GM21423 (cell line): ENCODE data around the gene GNAQ.
"Not testable (repeated sequence)": the region's sequence is repeated elsewhere in the genome, so short reads cannot be mapped to it uniquely, and the experiment has no call there.

Experiments used
- ATAC-seq: cut with Tn5 transposase; IDR thresholded peaks from one replicate; pipeline ENCODE4 v1.9.1; 2021; ENCODE audit warnings: mild to moderate bottlenecking, moderate library complexity; ENCODE audit not compliant: unreplicated experiment

GNAQ gene

GRCh38 chr9:78031444-78031892 lies at the start of gene GNAQ:
GNAQ (minus strand) TSS chr9:78031811; CDS start chr9:78031235, 576 bp downstream.
- no peak for ATAC-seq

GRCh38 chr9:78074385-78075291 lies 43.0 kb upstream of the GNAQ start:
- no peak for ATAC-seq

GRCh38 chr9:78073722-78074121 lies 42.1 kb upstream of the GNAQ start:
- ATAC-seq = no peak

- ATAC-seq = no peak
These were observed 41.1 kb upstream of the GNAQ start for GRCh38 chr9:78072586-78073199.

- ATAC-seq = no peak
These were observed 38.9 kb upstream of the GNAQ start for GRCh38 chr9:78070521-78070920.

GRCh38 chr9:78064075-78064474 lies 32.5 kb upstream of the GNAQ start:
- ATAC-seq = no peak

- ATAC-seq = no peak
These were observed 31.1 kb upstream of the GNAQ start for GRCh38 chr9:78062710-78063109.

- not testable (repeated sequence) for ATAC-seq
These were observed 22.6 kb upstream of the GNAQ start for GRCh38 chr9:78054218-78054617.

GRCh38 chr9:78053627-78054026 lies 22.0 kb upstream of the GNAQ start:
- no peak for ATAC-seq

- no peak for ATAC-seq
These were observed 18.8 kb upstream of the GNAQ start for GRCh38 chr9:78050421-78050820.

GRCh38 chr9:78049484-78049883 lies 17.9 kb upstream of the GNAQ start:
- no peak for ATAC-seq

- ATAC-seq = no peak
These were observed 15.5 kb upstream of the GNAQ start for GRCh38 chr9:78047106-78047505.

GRCh38 chr9:78046112-78046511 lies 14.5 kb upstream of the GNAQ start:
- ATAC-seq = no peak

- no peak for ATAC-seq
These were observed 13.3 kb upstream of the GNAQ start for GRCh38 chr9:78044886-78045285.

GRCh38 chr9:78044189-78044588 lies 12.6 kb upstream of the GNAQ start:
- no peak for ATAC-seq

- no peak for ATAC-seq
These were observed 10.4 kb upstream of the GNAQ start for GRCh38 chr9:78041971-78042370.

GRCh38 chr9:78040726-78041125 lies 9.1 kb upstream of the GNAQ start:
- no peak for ATAC-seq

GRCh38 chr9:78038620-78039300 lies 7.1 kb upstream of the GNAQ start:
- no peak for ATAC-seq

GRCh38 chr9:78035383-78035993 lies 3.9 kb upstream of the GNAQ start:
- peak; percentile 54 for ATAC-seq

- ATAC-seq = no peak
These were observed 2.3 kb upstream of the GNAQ start for GRCh38 chr9:78033870-78034269.
